ENCODE measurements around the gene GRM4. TPM values are rescaled to one million over a fixed set of nuclear protein-coding genes. Genes with fewer than 3 reads are reported as not detected.

The GRM4 gene
- total RNA-seq, 2 donors from 2014 or later, result 0.07 TPM; not detected in 1

DNA sequence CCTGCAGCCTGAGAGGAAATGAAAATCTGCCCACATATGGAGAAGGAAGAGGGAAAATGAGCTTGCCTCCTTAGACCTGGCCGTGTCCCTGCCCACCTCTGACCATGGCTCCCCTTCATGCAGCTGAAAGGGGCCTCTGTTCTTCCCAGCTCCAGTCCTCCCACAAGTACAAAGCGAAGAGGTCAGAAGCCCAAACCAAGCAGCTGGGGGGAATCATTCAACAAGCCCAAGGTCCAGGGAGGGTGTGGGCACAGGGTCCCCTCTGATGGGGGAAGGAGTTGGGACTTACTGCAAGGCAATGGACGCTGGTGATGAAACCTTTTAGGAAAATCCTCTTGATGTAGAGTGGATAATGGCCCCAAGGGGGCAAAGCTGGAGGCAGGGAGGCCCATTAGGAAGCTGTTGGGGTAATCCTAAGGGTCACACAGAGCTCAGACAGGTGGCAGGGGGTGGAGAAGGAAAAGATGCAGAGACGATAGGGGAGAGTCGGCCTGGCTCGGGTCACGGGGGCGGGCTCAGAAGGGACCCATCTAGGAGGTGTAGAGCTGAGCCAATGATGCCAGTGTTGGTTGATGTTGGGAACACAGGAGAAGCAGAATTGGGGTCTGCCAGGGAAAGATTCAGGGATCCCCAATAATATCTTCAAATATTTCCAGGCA is 16.1 kb upstream of the GRM4 start:
- DNase-seq, result no peak
- no peak overlapping the region for H3K9ac ChIP-seq (ENCODE audit: low read depth in 2 of 2, low read length in 2 of 2)

DNA sequence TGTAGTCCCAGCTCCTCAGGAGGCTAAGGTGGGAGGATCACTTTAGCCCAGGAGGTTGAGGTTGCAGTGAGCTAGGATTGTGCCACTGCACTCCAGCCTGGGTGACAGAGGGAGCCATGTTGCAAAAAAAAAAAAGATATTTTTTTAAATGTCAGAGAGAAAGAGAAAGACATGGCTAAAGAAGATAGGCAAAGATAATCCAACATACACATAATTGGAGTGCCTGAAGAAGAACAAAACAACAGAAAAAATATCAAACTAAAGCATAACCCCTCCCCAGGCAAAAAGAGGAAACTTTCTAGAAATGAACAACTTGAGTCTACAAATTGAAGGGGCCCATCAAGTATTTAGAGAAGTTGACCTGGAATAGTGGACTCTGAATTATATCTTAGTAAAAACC is 14.0 kb upstream of the GRM4 start:
- H3K4me3 ChIP-seq, result no peak overlapping the region
- H3K4me1 ChIP-seq, result no peaks in the 10 kb centered on the region
- no peaks in the 10 kb centered on the region for H3K36me3 ChIP-seq
- H3K27me3 ChIP-seq, result peaks cover 11% of the 10 kb centered on the region
- no peaks in the 10 kb centered on the region for H3K9me3 ChIP-seq
- no peak overlapping the region for H3K9ac ChIP-seq (ENCODE audit: low read depth in 2 of 2, low read length in 2 of 2)
- no peak for DNase-seq
- TF ChIP-seq, protein P1, sequence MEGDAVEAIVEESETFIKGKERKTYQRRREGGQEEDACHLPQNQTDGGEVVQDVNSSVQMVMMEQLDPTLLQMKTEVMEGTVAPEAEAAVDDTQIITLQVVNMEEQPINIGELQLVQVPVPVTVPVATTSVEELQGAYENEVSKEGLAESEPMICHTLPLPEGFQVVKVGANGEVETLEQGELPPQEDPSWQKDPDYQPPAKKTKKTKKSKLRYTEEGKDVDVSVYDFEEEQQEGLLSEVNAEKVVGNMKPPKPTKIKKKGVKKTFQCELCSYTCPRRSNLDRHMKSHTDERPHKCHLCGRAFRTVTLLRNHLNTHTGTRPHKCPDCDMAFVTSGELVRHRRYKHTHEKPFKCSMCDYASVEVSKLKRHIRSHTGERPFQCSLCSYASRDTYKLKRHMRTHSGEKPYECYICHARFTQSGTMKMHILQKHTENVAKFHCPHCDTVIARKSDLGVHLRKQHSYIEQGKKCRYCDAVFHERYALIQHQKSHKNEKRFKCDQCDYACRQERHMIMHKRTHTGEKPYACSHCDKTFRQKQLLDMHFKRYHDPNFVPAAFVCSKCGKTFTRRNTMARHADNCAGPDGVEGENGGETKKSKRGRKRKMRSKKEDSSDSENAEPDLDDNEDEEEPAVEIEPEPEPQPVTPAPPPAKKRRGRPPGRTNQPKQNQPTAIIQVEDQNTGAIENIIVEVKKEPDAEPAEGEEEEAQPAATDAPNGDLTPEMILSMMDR (IDR thresholded peaks at IDR 0.05), result no peak
- intact Hi-C loops (cut with DNase I), result loop anchor here (10.0 kb wide), 2 partner anchors 195 to 255 kb away; no protein-coding TSS in a partner anchor
- no peak overlapping the region for H3K27ac ChIP-seq

More for the DNA sequence above, 16.1 kb upstream of the GRM4 start:
- Histone ChIP-seq H3K4me1 (no peaks in the 10 kb centered on the region), H3K27ac (no peak overlapping the region), H3K9me3 (no peaks in the 10 kb centered on the region), H3K36me3 (no peaks in the 10 kb centered on the region), H3K4me3 (no peak overlapping the region), H3K27me3 (no peaks in the 10 kb centered on the region)
- TF ChIP-seq, protein P1 (IDR thresholded peaks at IDR 0.05), result no peak
- intact Hi-C loops (cut with DNase I), result loop anchor here (10.0 kb wide), 1 partner anchor 253 kb away; no protein-coding TSS in a partner anchor

DNA sequence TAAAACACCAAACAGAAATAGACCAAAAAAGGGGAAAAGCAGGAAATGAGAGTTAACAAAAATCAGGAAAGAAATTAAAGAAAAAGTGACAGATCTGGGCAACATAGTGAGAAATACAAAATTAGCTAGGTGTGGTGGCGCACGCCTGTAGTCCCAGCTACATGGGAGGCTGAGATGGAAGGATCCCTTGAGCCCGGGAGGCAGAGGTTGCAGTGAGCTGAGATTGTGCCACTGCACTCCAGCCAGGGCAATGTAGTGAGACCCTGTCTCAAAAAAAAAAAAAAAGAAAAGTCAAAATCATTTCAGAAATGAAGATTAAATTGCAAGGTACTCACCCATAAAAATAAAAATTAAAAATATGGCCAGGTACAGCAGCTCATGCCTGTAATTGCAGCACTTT is 13.0 kb upstream of the GRM4 start:
- no peaks in the 10 kb centered on the region for H3K36me3 ChIP-seq
- no peaks in the 10 kb centered on the region for H3K9me3 ChIP-seq
- intact Hi-C loops (cut with DNase I), result loop anchor here (10.0 kb wide), 1 partner anchor 194 kb away; no protein-coding TSS in a partner anchor
- H3K9ac ChIP-seq (ENCODE audit: low read depth in 2 of 2, low read length in 2 of 2), result no peak overlapping the region
- TF ChIP-seq, protein P1 (IDR thresholded peaks at IDR 0.05), result no peak
- no peak overlapping the region for H3K4me3 ChIP-seq
- DNase-seq, result no peak
- peaks cover 12% of the 10 kb centered on the region for H3K27me3 ChIP-seq
- no peaks in the 10 kb centered on the region for H3K4me1 ChIP-seq
- H3K27ac ChIP-seq, result no peak overlapping the region

DNA sequence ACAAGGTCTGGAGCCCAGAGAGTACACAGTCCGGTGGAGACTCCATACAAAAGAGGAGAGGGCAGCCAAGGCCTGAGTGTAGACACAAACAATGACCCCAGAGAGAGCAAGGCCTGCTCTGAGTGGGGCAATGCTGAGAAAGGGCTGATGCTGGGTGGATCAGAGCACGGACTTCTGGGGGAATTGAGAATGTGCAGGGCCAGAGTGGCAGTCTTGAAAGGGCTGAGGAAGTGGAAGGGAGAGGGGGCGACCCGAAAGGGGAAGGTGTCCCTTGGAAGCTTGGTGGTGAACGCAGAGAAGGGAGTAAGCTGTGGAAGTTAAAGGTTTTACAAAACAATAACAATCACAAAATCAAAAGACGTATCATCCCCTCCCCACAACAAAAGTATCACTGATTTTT is 12.0 kb upstream of the GRM4 start:
- H3K27me3 ChIP-seq, result peaks cover 12% of the 10 kb centered on the region
- H3K9me3 ChIP-seq, result no peaks in the 10 kb centered on the region
- no peak overlapping the region for H3K9ac ChIP-seq (ENCODE audit: low read depth in 2 of 2, low read length in 2 of 2)
- no peak for DNase-seq
- H3K36me3 ChIP-seq, result no peaks in the 10 kb centered on the region
- intact Hi-C loops (cut with DNase I), result loop anchor here (10.0 kb wide), 1 partner anchor 193 kb away; no protein-coding TSS in a partner anchor
- no peak overlapping the region for H3K4me3 ChIP-seq
- no peaks in the 10 kb centered on the region for H3K4me1 ChIP-seq
- TF ChIP-seq, protein P1 (IDR thresholded peaks at IDR 0.05), result no peak
- no peak overlapping the region for H3K27ac ChIP-seq

DNA sequence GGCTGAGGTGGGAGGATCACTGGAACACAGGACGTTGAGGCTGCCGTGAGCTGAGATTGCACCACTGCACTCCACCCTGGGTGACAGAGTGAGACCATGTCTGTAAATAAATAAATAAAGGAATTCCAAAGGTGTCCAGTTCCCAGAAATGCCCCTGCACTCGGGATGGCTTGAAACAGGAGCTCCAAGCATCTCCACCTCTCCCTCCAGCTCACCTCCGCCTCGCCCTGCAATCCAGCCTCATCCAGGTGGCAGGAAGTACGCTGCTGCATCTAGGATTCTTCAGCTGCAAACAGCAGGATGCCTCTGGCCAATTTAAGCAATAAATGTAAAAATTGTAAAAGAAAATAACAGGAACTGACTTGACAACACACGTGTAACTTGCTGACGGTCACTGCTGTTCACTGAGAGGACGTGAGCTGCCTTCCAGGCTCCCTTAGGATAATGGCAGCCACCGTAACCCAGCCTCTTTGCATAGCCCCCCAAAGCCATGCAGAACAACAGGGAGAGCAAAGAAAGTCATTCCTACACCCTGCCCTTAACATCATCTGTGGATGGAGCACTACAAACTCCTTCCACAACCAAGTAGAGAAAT is 11.4 kb upstream of the GRM4 start:
- Histone ChIP-seq H3K27ac (no peak overlapping the region), H3K4me3 (no peak overlapping the region), H3K27me3 (peaks cover 12% of the 10 kb centered on the region), H3K9me3 (no peaks in the 10 kb centered on the region), H3K9ac (ENCODE audit: low read depth in 2 of 2, low read length in 2 of 2) (no peak overlapping the region), H3K4me1 (no peaks in the 10 kb centered on the region), H3K36me3 (no peaks in the 10 kb centered on the region)
- intact Hi-C loops (cut with DNase I), result loop anchor here (10.0 kb wide), 1 partner anchor 193 kb away; no protein-coding TSS in a partner anchor
- no peak for DNase-seq
- TF ChIP-seq, protein P1 (IDR thresholded peaks at IDR 0.05), result no peak

Data from colonic mucosa (tissue), 4 donors.